ENCODE data around the gene IQCC.

IQCC gene

GRCh38 chr1:32247983-32248889 is 42.8 kb downstream of the IQCC start (continued):
- TF ChIP-seq ZSCAN30 (tag by site-specific recombination; IDR thresholded peaks at IDR 0.05) = peak; percentile 94
- no peak for TF ChIP-seq KLF9 (tag by site-specific recombination; IDR thresholded peaks at IDR 0.05; ENCODE audit: low read depth)
- no peak for TF ChIP-seq ZNF155 (tag by site-specific recombination; IDR thresholded peaks at IDR 0.05)
- peak; percentile 77 for TF ChIP-seq ZEB2 (tag by site-specific recombination; IDR thresholded peaks at IDR 0.05)
- TF ChIP-seq SALL2 (tag by site-specific recombination; IDR thresholded peaks at IDR 0.05; ENCODE audit: borderline replicate concordance) = no peak
- peak; percentile 42; the same call in 1 of the 2 replicates for TF ChIP-seq KLF8 (tag by site-specific recombination; IDR thresholded peaks at IDR 0.05)
- 0 out of 2 replicates have a peak, but pooled peaks have one; percentile 15 for TF ChIP-seq WT1 (tag by site-specific recombination; IDR thresholded peaks at IDR 0.05)
- TF ChIP-seq ZNF76 (tag by site-specific recombination; IDR thresholded peaks at IDR 0.05; ENCODE audit: borderline replicate concordance, low read depth) = no peak
- TF ChIP-seq ZNF626 (tag by site-specific recombination; IDR thresholded peaks at IDR 0.05) = no peak
- TF ChIP-seq ZBTB1 (tag by site-specific recombination; IDR thresholded peaks at IDR 0.05) = no peak
- no peak for TF ChIP-seq ZNF23 (tag by site-specific recombination; IDR thresholded peaks at IDR 0.05; ENCODE audit: borderline replicate concordance)
- TF ChIP-seq ZNF664 (tag by site-specific recombination; IDR thresholded peaks at IDR 0.05) = no peak
- no peak for TF ChIP-seq GLIS2 (tag by site-specific recombination; IDR thresholded peaks at IDR 0.05)
- no peak for TF ChIP-seq ZNF169 (tag by site-specific recombination; IDR thresholded peaks at IDR 0.05)
- no peak for TF ChIP-seq ZSCAN23 (tag by site-specific recombination; IDR thresholded peaks at IDR 0.05)
- TF ChIP-seq ZNF48 (tag by site-specific recombination; IDR thresholded peaks at IDR 0.05) = no peak
- TF ChIP-seq PRDM4 (tag by site-specific recombination; IDR thresholded peaks at IDR 0.05) = no peak
- 0 out of 2 replicates have a peak, but pooled peaks have one; percentile 39 for TF ChIP-seq ZNF629 (tag by site-specific recombination; IDR thresholded peaks at IDR 0.05)
- TF ChIP-seq ZSCAN16 (tag by site-specific recombination; IDR thresholded peaks at IDR 0.05) = no peak
- TF ChIP-seq ZNF266 (tag by site-specific recombination; IDR thresholded peaks at IDR 0.05; ENCODE audit: low read depth) = no peak
- peak; percentile 54; the same call in 1 of the 2 replicates for TF ChIP-seq BCL11B (tag by site-specific recombination; IDR thresholded peaks at IDR 0.05; ENCODE audit: low read depth)
- TF ChIP-seq ZNF133 (tag by site-specific recombination; IDR thresholded peaks at IDR 0.05) = no peak
- TF ChIP-seq ZFHX2 (tag by site-specific recombination; conservative IDR thresholded peaks at IDR 0.05) = peak; percentile 6; the same call in 1 of the 2 replicates
- TF ChIP-seq SP7 (tag by site-specific recombination; IDR thresholded peaks at IDR 0.05) = peak; percentile 54
- TF ChIP-seq ZNF768 (tag by site-specific recombination; IDR thresholded peaks at IDR 0.05) = no peak
- TF ChIP-seq PRDM10 (tag by site-specific recombination; IDR thresholded peaks at IDR 0.05) = peak; percentile 63
- TF ChIP-seq KLF1 (tag by site-specific recombination; IDR thresholded peaks at IDR 0.05) = no peak
- TF ChIP-seq SCRT1 (tag by site-specific recombination; IDR thresholded peaks at IDR 0.05; ENCODE audit: borderline replicate concordance) = no peak
- TF ChIP-seq ZNF211 (tag by site-specific recombination; IDR thresholded peaks at IDR 0.05; ENCODE audit: low read depth) = no peak
